Measurements from ENCODE around the gene NUP62. TPM values are rescaled to one million over a fixed set of nuclear protein-coding genes. Genes with fewer than 3 reads are reported as not detected.
"Not testable (repeated sequence)": the region's sequence is repeated elsewhere in the genome, so short reads cannot be mapped to it uniquely, and the experiment has no call there.

NUP62 gene
- total RNA-seq, 2 experiments from 2014 or later: 128 to 192 TPM

DNA sequence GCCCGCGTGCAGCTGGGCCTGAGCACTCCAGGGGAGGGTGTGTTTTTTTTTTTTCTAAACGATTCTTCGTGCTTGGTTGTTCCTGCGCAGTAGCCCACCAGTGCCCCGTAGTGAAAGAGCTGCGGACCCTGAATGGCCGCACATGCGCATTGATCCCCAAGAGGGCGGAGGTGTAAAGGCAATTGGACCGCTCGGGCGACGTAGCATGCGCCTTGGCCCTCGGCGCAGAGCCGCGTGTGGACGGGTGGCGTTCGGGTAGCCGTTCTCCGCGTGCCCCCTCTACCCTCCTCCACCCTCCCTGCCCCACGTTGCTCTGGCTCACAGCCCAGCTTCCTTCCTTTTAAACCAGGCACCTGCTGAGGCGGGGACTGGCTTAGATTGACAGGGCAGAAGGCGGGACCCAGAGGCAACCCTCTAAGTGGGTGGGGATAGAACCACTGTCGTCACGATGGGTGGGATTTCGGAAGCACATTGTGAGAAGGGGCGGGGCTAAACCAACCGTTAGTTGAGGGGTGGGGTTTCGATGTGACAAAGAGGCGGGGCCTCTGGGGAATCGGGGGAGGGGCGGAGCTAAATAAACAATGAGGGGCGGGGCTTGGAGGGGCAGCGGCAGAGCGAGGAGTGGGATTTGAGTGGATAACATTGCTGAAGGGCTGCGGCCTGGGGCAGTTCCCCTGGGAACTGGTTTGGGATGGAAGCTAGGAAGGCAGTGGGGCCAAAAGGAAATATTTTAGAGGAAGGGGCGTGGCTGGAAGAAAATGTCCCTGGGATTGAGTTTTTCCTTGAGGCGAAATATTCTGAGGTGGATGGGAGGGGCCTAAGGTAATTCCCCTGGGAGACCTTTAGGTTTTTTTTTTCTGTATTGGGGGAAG, 543 bp upstream of the NUP62 start:
- H3K4me1 Mint-ChIP-seq: peaks cover 58% of the 10 kb centered on the region
- H3K27me3 Mint-ChIP-seq: no peaks in the 10 kb centered on the region
- no peaks in the 10 kb centered on the region for H3K9me3 Mint-ChIP-seq (ENCODE audit: low read depth)
- H3K27ac Mint-ChIP-seq: peak overlapping the region; percentile 93
- DNase-seq (peak; percentile 98), ATAC-seq (peak; percentile 83)
- peaks cover 37% of the 10 kb centered on the region for H3K36me3 Mint-ChIP-seq
- CTCF ChIA-PET: interaction anchor here (1.0 to 2.5 kb wide), 3 partner anchors 8 to 40 kb away, joined by 5 to 9 read pairs (median 5); no protein-coding TSS in a partner anchor
- peak overlapping the region; percentile 98 for H3K4me3 Mint-ChIP-seq

DNA sequence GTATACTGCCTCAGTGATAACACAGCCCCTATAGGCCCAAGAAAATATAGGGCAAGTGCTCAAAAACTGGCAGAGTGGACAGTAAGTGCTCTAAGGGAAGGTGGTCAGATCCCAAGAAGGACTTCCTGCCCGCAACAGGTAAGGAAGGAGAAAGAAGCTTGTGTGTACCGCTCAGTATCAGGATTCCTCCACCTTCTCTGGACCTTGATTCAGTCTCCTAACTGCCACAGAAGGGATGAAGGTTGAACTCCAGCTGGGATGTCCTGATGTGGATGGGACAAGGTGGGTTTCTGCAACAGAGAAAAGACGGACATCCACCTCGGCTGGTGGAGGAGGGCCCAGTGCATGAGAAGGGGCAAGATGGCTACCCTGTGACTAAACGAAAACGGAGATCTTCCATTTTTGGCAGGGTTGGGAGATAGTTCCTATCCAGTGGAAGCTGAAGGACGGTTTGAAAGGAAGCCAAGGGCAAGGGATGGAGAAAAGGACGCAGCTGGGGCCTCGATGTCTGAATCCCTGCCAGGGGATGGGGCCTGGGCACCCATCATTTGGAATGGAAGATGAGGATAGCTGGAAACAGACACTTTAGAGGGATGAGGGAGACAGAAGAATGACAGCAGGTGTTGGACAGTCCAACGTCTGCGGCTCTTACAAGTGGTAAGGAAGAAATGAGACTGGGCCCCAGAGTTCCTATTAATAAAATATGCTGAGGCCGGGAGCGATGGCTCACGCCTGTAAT, 1.6 kb downstream of the NUP62 start:
- Mint-ChIP-seq H3K4me3 (peak overlapping the region; percentile 98), H3K27me3 (no peaks in the 10 kb centered on the region), H3K9me3 (ENCODE audit: low read depth) (no peaks in the 10 kb centered on the region), H3K4me1 (peaks cover 69% of the 10 kb centered on the region), H3K27ac (peak overlapping the region; percentile 93), H3K36me3 (peaks cover 51% of the 10 kb centered on the region)
- CTCF ChIA-PET: interaction anchor here (0.7 to 2.5 kb wide), 4 partner anchors 9 to 93 kb away, joined by 3 to 9 read pairs (median 4); no protein-coding TSS in a partner anchor
- DNase-seq: no peak
- ATAC-seq: no peak

GRCh38 chr19:49926515-49926914, 2.8 kb downstream of the NUP62 start:
- Mint-ChIP-seq H3K27ac (no peak overlapping the region), H3K4me3 (peak overlapping the region; percentile 9), H3K4me1 (peaks cover 66% of the 10 kb centered on the region), H3K36me3 (peaks cover 53% of the 10 kb centered on the region), H3K9me3 (ENCODE audit: low read depth) (no peaks in the 10 kb centered on the region), H3K27me3 (no peaks in the 10 kb centered on the region)
- CTCF ChIA-PET: no interaction called here
- DNase-seq (no peak), ATAC-seq (no peak)

DNA sequence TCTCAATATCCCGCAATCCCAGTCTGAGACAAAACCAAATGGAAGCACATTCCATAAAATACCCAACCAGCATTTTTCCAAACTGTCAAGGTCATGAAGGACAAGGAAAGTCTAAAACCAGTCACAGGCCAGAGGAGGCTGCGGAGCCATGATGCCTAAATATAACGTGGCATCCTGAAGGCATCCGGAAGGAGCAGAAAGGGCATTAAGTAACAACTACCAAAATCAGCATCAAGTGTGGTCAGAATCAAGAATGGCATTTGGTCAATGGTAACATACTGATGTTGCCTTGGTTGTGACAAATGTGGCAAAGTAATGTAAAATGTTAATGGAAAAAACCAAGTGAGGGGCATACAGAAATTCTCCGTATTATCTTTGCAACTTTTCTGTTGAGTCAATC, 3.8 kb downstream of the NUP62 start:
- no peak for DNase-seq
- Mint-ChIP-seq H3K4me1 (peaks cover 66% of the 10 kb centered on the region), H3K27me3 (no peaks in the 10 kb centered on the region), H3K27ac (no peak overlapping the region), H3K36me3 (peaks cover 54% of the 10 kb centered on the region), H3K4me3 (peak overlapping the region; percentile 4), H3K9me3 (ENCODE audit: low read depth) (no peaks in the 10 kb centered on the region)
- CTCF ChIA-PET: no interaction called here
- ATAC-seq: no peak

DNA sequence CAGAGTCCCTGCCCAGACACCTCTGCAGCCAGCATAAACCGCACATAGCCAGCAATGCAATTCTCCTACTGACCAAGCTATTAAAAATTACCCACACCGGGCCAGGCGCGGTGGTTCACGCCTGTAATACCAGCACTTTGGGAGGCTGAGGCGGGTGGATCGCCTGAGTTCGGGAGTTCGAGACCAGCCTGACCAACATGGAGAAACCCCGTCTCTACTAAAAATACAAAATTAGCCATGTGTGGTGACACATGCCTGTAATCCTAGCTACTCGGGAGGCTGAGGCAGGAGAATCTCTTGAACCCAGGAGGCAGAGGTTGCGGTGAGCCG, 4.5 kb downstream of the NUP62 start:
- H3K9me3 Mint-ChIP-seq (ENCODE audit: low read depth); ATAC-seq; DNase-seq; H3K27ac Mint-ChIP-seq; CTCF ChIA-PET; H3K4me3 Mint-ChIP-seq; H3K27me3 Mint-ChIP-seq: not testable (repeated sequence)
- peaks cover 53% of the 10 kb centered on the region for H3K36me3 Mint-ChIP-seq
- peaks cover 63% of the 10 kb centered on the region for H3K4me1 Mint-ChIP-seq

- peaks cover 52% of the 10 kb centered on the region for H3K36me3 Mint-ChIP-seq
- no peak overlapping the region for H3K4me3 Mint-ChIP-seq
- ATAC-seq (no peak), DNase-seq (no peak)
- H3K27ac Mint-ChIP-seq: peak overlapping the region; percentile 65
- H3K27me3 Mint-ChIP-seq: no peaks in the 10 kb centered on the region
- no peaks in the 10 kb centered on the region for H3K9me3 Mint-ChIP-seq (ENCODE audit: low read depth)
- peaks cover 62% of the 10 kb centered on the region for H3K4me1 Mint-ChIP-seq
- CTCF ChIA-PET: no interaction called here
Observed at GRCh38 chr19:49924004-49924880, 5.1 kb downstream of the NUP62 start.

DNA sequence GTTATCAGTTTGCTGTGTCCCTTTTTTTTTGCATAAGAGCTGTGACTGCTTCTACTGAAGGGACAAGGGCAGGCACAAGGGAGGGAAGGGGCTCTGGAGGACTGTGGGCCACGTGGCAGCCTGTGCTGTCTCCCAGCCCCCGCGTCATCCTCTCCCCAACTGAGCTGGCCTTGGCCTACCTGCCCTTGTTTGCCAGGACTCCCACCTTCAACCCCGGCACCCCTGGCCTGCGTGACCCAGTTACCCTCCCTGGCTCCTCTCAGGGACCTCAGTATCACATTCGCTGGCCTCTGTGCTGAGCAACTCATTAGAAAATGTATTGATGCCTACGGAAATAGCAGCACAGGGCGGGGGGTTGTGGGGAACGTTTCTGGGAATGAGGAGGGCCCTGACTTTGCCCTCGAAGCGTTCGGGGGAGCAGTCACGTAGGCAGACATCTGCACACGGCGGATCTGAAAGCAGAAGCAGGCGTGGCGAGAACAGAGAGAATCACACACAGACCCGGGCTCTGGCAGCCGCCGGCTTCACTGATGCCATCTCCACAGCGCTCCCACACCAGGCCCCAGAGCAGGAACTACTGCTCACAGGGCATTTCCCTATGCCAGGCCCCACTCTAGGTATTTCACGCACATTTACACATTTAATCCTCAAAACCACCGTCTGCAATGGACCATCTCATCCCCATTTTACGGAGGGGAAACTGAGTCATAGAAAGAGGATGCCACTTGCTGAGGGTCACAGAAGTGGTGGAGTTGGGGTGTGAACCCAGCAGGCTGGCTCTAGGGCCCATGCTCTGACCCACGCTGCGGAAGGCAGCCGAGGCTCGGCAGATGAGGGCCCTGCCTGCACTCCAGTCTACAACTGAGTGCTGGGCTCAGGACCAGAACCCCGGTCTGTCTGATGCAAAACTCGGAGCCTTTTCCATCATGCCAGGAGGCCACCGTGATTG, 6.0 kb downstream of the NUP62 start:
- no peak overlapping the region for H3K4me3 Mint-ChIP-seq
- CTCF ChIA-PET: no interaction called here
- no peaks in the 10 kb centered on the region for H3K27me3 Mint-ChIP-seq
- DNase-seq: no peak
- H3K36me3 Mint-ChIP-seq: peaks cover 48% of the 10 kb centered on the region
- no peaks in the 10 kb centered on the region for H3K9me3 Mint-ChIP-seq (ENCODE audit: low read depth)
- peaks cover 59% of the 10 kb centered on the region for H3K4me1 Mint-ChIP-seq
- ATAC-seq: no peak
- H3K27ac Mint-ChIP-seq: peak overlapping the region; percentile 65

GRCh38 chr19:49921871-49922795, 7.2 kb downstream of the NUP62 start:
- ATAC-seq (peak; percentile 21), DNase-seq (no peak)
- Mint-ChIP-seq H3K27ac (peak overlapping the region; percentile 9), H3K9me3 (ENCODE audit: low read depth) (no peaks in the 10 kb centered on the region), H3K4me1 (peaks cover 52% of the 10 kb centered on the region), H3K36me3 (peaks cover 44% of the 10 kb centered on the region), H3K4me3 (no peak overlapping the region), H3K27me3 (no peaks in the 10 kb centered on the region)
- CTCF ChIA-PET: interaction anchor here (0.9 to 1.2 kb wide), 2 partner anchors 9 to 15 kb away, joined by 3 read pairs; no protein-coding TSS in a partner anchor

DNA sequence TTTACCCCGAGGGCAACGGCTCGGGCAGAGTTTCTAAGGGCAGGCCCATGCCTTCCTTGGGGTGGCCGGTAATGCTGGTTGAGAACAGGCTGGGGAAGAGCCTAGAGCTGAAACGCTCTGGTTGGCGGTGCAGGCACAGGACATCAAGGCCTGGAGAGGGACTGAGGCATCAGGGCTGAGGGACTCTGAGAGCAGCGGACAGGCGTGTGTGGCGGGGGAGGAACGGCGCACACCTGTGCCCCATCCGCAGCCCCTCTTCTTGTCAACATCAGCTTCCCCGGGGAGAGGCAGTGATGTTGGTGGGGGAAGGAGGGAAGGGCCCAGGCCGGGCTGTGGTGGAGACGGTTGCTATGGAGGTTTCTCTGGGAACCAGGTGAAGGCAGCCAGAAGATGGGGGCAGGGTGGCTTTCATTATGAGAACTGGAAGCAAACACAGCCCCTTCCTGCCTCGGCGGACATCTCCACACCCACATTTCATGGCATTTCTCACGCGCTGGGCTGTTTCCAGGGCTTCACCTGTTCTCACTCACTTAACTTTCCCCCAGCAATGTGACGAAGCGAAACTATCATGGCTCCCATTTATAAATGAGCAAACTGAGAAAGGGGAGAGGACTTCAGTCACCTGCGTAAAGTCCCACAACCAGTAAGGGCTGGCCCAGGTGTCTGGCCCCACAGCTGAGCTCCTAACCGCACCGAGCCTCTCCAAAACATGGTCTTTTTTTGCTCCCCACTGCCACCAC, 8.5 kb downstream of the NUP62 start:
- CTCF ChIA-PET: interaction anchor here (0.5 kb wide), 1 partner anchor 170 kb away, joined by 3 read pairs; no protein-coding TSS in a partner anchor
- no peaks in the 10 kb centered on the region for H3K27me3 Mint-ChIP-seq
- DNase-seq (no peak), ATAC-seq (no peak)
- no peak overlapping the region for H3K27ac Mint-ChIP-seq
- peaks cover 48% of the 10 kb centered on the region for H3K4me1 Mint-ChIP-seq
- peaks cover 47% of the 10 kb centered on the region for H3K36me3 Mint-ChIP-seq
- no peaks in the 10 kb centered on the region for H3K9me3 Mint-ChIP-seq (ENCODE audit: low read depth)
- no peak overlapping the region for H3K4me3 Mint-ChIP-seq

DNA sequence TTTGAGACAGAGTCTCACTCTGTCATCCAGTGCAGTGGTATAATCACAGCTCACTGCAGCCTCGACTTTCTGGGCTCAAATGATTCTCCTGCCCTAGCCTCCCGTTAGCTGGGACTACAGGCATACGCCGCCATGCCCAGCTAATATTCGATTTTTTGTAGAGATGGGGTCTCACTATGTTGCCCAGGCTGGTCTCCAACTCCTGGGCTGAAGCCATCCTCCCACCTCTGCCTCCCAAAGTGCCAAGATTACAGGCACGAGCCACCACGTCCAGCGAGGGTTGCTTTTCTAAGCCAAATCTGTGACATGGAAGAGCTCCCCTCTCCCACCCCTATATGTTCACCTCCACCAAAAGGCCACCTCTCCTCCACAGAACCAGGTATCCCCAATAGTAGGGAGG, 11.2 kb downstream of the NUP62 start:
- ATAC-seq (no peak), DNase-seq (no peak)
- Mint-ChIP-seq H3K27me3 (no peaks in the 10 kb centered on the region), H3K4me1 (peaks cover 46% of the 10 kb centered on the region), H3K27ac (no peak overlapping the region), H3K9me3 (ENCODE audit: low read depth) (no peaks in the 10 kb centered on the region), H3K36me3 (peaks cover 53% of the 10 kb centered on the region), H3K4me3 (no peak overlapping the region)
- CTCF ChIA-PET: interaction anchor here (1.1 kb wide), 1 partner anchor 28 kb away, joined by 3 read pairs; no protein-coding TSS in a partner anchor
